Brain pericyte (primary cell): ENCODE results near the gene VIPR2.

Experiments used
- DNase-seq: peaks from one replicate; pipeline ENCODE4 v3.0.0-alpha.2; 2012; ENCODE audit warnings: low read depth, low spot score

VIPR2 gene

GRCh38 chr7:159028508-159029401, 115.9 kb downstream of the VIPR2 start:
- DNase-seq: no peak

GRCh38 chr7:159027789-159028507, 116.7 kb downstream of the VIPR2 start:
- no peak for DNase-seq

GRCh38 chr7:159027056-159027788, 117.4 kb downstream of the VIPR2 start:
- DNase-seq: no peak

- DNase-seq: peak; percentile 82
Measured at GRCh38 chr7:159026271-159027055, 118.2 kb downstream of the VIPR2 start.

GRCh38 chr7:159025161-159025779, 119.4 kb downstream of the VIPR2 start:
- no peak for DNase-seq

DNA sequence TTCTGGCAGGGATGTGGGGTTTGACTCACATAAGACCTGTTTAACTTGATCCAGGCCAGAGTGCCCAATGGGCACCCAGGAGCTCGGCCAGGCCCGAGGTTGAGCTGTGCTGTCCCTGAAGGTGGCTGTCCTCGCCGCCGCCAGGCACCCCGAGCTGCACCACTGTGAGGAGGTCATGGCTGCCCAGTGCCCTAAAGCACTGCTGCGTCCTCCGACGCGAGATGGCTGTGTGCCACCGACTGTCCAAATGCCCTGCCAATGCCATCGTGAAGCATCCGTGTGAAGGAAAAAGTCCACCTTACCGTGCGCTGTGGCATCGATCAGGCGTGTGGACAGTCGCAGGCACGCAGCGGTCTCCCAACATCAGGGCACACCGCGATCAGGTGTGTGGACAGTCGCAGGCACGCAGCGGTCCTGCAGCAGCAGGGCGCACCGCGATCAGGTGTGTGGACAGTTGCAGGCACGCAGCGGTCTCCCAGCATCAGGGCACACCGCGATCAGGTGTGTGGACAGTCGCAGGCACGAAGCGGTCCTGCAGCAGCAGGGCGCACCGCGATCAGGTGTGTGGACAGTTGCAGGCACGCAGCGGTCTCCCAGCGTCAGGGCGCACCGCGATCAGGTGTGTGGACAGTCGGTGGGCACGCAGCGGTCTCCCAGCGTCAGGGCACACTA, 120.3 kb downstream of the VIPR2 start:
- DNase-seq: no peak

DNA sequence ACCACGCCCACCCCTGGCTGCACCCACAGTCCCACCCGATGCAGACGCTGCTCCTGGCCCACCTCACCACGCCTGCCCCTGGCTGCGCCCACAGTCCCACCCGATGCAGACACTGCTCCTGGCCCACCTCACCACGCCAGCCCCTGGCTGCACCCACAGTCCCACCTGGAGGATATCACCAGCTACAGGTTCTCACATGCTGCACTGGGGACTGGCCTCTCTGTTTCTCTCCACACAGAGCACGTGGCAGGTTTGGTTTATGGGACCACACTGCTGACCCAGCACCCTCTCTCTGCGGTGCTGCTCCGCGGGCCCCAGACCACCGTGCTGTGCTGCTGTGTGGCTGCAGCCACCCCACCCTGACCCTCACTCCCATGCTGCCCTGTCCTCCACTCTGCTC, 120.9 kb downstream of the VIPR2 start:
- DNase-seq: no peak

DNA sequence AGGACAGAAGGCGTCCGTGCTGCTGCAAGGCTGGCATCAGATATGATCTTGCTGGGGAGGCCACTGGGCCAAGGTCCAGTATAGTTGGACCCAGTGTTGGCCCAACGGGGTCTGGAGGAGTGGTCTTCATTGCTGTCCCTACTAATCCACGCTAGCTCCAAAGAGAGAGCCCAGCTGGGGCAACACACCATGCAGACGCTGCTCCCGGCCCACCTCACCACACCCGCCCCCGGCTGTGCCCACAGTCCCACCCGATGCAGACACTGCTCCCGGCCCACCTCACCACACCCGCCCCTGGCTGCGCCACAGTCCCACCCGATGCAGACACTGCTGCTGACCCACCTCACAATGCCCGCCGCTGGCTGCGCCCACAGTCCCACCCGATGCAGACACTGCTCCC, 121.5 kb downstream of the VIPR2 start:
- DNase-seq: no peak

DNA sequence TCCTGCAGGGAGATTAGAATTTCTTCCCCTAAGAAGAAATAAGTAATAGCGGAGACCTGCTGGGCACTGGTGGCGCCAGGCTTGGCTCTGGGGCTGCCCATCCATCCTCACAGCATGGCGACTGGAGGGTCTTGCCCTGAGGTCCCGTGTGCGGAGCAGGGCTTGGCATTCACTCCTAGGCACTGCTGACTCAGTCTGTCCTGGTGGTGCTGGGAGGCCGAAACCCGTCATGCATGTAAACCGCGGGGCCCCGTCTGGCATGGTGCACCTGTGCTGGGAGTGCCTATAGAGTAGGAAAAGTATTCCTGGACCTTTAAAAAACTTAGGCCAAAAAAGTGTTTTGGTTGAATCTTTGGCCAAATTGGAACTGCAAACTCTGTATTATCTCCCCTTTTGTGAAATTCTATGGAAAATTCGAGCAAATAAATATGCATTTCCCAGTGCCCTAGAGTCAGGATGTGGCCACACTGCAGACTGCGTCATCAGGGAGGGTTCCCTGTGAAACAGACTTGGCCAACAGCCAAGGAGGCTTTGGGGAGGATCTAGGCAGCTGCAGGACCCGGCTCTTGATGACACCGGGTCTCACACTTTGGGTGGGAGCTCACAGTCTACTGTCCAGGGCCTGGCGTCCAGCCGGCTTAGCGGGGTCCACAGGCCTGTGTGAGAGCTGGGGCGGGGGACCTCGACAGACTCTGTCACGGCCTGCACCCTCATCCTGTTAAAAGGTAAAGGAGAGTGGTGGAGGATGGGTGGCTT, 122.3 kb downstream of the VIPR2 start:
- DNase-seq: no peak

DNA sequence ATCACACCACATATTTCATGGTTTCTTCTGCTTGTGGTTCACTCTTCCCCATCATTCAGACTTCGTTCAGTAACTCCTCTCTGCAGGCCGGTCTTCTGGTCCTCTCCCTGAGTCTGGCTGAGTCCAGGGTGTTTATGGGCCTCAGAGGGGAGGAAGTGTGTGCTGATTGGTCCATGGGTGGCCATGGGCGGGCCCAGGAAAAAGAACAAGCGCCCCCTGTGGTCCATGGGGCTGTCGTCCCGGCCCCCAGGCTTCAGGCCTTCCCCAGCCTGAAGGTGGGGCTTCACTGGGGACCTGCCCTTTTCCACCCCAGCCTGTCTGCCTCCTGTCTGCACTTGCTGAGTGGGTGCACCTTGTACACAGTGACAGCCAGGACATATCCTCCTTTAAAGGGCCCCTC, 123.7 kb downstream of the VIPR2 start:
- DNase-seq: no peak

GRCh38 chr7:159019111-159019510, 125.6 kb downstream of the VIPR2 start:
- no peak for DNase-seq

DNA sequence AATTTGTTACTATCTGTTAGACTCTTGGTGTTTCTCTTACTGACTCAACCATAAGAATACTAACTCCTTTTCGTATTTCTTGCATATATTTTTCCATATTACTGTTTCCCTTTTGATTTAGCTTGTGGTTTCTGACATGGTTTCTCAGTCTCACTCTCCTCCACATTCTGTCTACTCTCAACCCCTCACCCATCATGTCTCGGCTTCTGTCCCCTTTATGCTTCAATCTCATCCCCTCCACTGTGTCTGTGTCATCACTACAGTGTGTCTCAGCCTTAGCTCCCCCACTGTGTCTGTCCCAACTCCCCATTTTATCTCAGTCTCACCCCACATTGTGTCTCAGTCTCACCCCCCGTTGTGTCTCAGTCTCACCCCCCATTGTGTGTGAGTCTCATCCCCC, 126.9 kb downstream of the VIPR2 start:
- no peak for DNase-seq

DNA sequence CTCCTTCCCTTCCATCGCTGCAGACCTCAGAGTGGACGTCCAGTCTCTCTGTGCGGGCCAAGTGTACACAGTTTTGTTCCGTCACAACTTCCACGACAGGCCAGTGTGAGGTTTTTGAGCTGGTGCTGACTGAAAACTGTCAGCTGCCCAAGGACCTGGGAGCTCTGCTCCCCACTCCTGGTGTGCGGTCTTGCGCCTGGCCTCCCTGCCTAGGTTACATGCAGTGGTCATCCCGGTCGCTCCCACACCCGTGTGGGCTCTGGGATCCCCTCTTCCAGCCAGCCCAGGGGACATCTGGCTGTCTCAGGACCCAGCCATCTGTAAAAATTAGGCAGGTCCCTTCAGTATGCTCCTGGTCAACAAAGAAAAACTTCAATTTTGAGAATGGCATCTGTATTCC, 127.5 kb downstream of the VIPR2 start:
- DNase-seq: no peak

DNA sequence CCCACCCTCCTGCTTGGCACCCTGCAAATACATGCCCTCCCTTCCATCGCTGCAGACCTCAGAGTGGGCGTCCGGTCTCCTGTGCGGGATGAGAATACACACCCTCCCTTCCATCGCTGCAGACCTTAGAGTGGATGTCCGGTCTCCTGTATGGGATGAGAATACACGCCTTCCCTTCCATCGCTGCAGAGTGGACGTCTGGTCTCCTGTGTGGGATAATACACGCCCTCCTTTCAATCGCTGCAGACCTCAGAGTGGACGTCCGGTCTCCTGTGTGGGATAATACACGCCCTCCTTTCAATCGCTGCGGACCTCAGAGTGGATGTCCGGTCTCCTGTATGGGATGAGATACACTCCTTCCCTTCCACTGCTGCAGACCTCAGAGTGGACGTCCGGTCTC, 128.1 kb downstream of the VIPR2 start:
- no peak for DNase-seq

GRCh38 chr7:159015454-159016410, 128.9 kb downstream of the VIPR2 start:
- peak; percentile 59 for DNase-seq

DNA sequence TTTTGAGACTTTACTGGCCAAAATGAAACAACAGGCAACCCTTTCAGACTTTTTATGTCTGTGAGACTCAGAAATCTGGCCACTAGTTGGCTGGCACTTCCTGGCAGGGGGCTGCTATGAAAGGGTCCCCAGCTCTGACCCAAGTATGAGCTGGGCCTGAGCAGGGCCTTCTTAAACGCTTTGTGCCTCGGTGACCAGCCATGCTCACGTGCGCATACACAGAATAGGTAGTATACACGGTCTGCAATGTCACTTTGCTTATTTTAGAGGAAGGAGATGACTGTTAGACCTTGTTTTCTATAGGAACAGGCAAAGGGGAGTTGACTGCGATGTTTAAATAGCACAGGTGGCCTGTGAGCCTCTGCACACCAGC, 129.6 kb downstream of the VIPR2 start:
- DNase-seq: no peak

DNA sequence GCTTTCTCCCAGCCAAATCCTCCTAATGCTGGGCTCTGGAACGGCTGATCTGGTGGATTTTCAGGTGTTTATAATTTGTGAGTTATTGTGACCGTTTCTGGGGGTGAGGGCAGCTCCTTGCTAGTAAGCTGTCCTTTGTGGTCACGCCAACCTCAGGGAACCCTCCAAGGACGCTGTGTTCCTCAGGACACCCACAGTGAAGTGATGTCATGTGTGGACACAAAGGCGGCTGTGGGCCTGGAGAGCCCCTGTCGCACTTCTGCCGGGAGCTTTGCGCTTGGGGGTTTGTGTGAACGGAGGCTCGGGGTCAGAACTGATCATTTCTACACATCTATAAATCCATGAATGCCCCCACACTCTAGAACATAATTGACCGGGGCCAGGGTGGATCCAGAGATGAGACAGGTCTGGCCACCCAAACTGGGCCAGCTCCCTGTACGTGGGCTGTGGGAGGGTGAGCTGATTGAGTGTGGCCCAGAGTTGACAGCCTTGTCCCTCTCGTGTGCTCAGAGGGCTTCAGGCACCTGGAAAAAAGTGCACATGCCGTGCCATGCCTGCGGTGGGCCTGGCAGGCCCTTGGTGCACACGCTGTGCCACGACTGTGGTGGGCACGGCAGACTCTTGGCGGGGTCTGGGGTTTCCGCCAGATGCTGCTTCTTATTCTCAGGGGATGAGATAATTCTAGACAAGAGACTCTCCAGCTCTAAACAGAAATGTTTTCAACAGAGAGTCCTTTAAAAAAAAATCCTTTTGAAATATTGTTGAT, 130.2 kb downstream of the VIPR2 start:
- DNase-seq: no peak

DNA sequence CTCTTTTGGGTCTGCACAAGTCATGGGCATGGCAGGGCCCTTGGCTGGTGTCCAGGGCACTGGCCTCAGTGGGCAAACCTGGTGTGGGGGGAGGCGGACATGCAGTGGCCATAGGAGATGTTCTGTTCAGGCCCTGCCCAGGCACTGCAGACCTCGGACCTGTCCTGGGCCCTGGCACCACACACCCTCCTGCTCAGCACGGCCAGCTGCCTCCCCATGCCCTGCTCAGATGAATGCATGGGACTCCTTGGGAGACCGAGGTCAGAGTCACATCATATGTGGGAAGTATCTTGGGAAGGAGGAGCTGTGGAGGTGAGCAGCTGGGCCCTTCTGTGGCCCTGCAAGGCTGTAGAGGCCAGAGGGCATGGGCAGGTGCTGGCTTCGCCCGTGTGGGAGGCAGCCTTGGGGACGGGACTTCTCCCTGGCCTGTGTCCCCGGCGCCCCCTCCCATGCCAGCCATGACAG, 130.8 kb downstream of the VIPR2 start:
- DNase-seq: no peak
